DMS79 treated with DMSO at 0.1 percent for 48 hours (cell line): ENCODE measurements around the gene CD46.

Experiments
- DNase-seq: peaks from one replicate; lab custom pipeline; 2025; lab: John Stamatoyannopoulos, UW

CD46 gene

GRCh38 chr1:207797229-207797973 is 45.5 kb downstream of the CD46 start:
- peak; percentile 37 for DNase-seq

GRCh38 chr1:207798847-207799246 is 47.0 kb downstream of the CD46 start:
- no peak for DNase-seq

GRCh38 chr1:207799989-207800648 is 48.3 kb downstream of the CD46 start:
- no peak for DNase-seq

- DNase-seq, result no peak
Measured at GRCh38 chr1:207801819-207802218, 50.0 kb downstream of the CD46 start.

DNA sequence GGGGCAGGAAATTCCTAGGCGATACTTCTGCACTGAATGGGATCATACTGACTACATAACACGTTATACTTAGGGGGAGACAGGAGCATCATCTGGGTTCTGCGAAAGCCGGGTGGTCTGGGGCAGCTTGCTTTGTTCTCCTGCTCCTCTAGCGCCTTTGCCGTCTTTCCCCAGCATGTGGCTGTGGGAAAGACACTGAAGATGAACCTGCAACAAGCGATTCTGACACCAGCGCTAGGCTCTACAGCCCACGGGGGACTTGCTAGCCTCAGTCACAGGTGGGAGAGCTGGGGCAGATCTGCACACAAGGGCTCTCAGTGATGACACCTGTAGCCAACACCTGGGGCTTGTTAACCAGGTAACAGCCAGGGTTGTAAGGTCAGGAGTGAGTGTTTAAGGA is 51.8 kb downstream of the CD46 start:
- DNase-seq, result no peak

GRCh38 chr1:207804721-207805468 is 53.0 kb downstream of the CD46 start:
- no peak for DNase-seq

DNA sequence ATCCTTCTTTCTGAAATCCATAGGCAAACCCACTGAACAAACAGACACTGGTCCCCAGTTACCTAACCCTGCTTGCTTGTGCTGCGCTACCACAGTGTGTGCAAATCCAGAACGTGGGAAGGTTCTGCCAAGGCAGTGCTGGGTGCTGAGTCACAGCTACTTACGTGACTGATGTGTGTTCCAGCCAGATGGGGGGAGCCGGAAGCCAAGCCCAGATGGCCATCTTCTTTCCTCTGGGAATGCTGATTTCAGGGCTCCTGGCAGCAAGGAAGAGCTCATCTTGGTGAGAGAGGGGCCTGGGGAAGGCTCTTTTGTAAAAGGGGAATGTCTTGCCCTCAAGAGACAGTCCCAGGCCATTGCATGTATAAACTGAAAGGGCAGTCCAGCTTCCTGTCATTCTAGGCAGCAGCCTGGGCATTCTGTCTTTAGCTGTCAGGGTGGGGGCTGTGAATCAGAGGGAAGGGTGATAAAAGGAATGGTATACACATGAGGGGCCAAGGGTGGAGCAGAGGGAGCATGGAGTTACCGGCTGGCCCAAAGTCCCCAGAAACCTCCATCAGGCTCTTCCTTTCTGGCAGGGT is 54.1 kb downstream of the CD46 start:
- no peak for DNase-seq

GRCh38 chr1:207806531-207807325 is 54.9 kb downstream of the CD46 start:
- DNase-seq, result no peak

GRCh38 chr1:207807326-207807689 is 55.5 kb downstream of the CD46 start:
- DNase-seq, result no peak

DNA sequence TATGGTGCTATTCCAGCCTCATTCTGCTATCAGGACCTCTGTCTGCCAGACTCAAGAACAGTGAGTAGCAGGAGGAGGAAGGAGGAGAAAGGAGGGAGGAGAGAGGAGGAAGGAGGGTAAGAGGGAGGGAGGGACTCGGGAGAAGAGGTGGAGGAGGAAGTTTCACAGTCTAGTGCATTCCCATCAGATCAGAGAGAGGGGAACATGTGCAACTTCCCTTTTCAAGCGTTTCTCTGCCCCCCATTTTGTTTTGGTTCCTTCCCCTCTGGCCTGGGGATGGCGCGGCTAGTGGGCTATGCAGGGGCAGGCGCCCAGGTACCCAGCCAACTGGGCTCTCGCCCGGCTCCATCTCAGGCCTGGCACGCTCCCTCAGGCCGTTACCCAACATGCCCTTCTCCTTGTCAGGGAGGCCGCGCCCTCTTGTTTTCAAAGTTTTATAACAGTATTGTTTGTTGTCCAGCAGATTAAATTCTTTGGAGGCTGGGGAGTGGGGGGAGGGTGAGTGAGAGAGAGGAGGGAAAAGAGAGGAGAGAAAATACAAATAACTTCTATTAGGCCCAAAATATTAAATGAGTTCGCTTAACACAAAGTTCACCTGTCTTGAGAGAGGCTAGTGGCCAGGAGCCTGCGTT is 56.0 kb downstream of the CD46 start:
- no peak for DNase-seq

- DNase-seq, result peak; percentile 30
Measured at GRCh38 chr1:207808322-207808705, 56.5 kb downstream of the CD46 start.

GRCh38 chr1:207808911-207809555 is 57.2 kb downstream of the CD46 start:
- no peak for DNase-seq

GRCh38 chr1:207810173-207810572 is 58.3 kb downstream of the CD46 start:
- no peak for DNase-seq

DNA sequence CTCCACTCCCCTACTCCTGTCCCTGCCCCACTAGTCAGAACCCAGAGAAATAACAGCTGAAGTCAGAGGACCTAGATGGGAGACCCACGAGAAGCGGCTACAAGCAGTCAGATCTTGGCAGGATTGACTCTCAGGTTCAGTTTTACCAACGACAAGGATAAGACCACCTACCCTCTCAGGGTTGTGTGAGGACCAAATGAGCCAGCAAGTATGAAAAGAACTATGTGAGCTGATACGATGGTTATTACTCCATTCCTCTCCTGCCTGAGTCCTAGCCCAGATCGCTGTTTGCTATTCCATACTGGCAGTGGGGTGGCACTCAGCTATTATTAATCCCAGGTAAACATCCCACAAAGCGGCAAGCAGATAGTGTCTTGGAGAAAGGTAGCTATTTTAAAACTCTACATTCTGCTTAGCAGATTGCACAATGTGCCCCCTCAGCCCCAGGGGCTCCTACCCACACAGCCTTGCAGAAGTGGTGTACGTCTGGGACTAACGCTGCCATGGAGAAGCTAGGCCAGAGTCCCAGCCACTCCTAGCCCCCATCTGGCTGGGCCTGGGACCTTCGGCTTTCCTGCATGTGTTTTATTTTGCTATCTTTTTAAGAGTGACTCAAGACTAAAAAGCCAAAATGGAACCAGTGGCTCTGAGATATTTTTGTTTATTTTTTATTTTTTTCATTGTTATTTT is 58.9 kb downstream of the CD46 start:
- no peak for DNase-seq

DNA sequence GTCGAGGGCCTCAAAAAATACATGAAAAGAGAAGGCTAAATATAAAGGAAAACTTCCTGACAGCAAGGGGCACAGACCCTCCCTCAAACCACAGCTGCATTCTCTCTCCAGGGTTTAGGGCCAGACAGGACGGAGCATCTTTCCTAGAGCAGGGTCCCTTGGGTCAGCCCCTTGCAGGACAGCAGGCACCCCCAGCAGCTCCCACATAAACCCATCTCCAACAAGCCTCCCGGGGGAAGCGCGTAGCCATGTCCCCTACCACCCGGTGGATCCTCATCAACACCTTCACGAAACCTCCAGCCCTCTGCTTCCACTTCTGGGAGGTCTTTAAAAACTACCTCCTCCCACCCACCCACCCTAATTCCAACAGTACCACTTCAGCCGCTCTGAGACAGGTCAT is 59.5 kb downstream of the CD46 start:
- DNase-seq, result no peak

- no peak for DNase-seq
Measured at GRCh38 chr1:207811920-207812720, 60.3 kb downstream of the CD46 start.

- no peak for DNase-seq
Measured at GRCh38 chr1:207812778-207813511, 61.1 kb downstream of the CD46 start.

DNA sequence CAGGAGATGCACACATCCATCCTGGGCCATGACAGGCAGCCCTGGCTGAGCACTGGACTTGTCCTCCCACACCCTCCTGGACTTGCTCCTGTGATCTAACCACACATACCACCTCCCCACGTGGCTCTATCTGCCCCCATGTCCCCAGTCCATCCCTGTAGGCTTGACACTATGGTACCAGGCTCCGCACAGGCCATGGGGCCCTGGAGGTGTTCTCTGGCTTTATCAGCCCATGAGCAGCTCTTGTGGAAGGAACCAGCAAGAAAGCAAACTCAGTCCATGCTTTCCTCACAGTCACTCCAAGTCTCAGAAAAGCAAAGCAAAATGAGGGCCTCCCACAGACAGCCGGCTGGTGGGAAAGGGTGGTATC is 61.6 kb downstream of the CD46 start:
- no peak for DNase-seq

GRCh38 chr1:207813946-207814345 is 62.1 kb downstream of the CD46 start:
- no peak for DNase-seq
